Neuronal stem cell (in vitro differentiated cells): ENCODE results near the gene POC1A.
A peak's percentile ranks its signal among the peaks of the same experiment; 100 is the strongest.

Source experiments
- DNase-seq: peaks from one replicate; pipeline ENCODE4 v3.0.0-alpha.2; 2013; ENCODE audit warnings: low spot score
- H2AFZ ChIP-seq: one replicate; pipeline ENCODE4 v1.6.1; 2013; ENCODE audit warnings: mild to moderate bottlenecking, low read length, inconsistent platforms
- H2AK5ac ChIP-seq: 2 replicates; pipeline ENCODE4 v1.6.1; 2013; ENCODE audit warnings: low read depth, mild to moderate bottlenecking, inconsistent platforms, low read length, moderate library complexity, mixed read lengths
- H2BK120ac ChIP-seq: 2 replicates; pipeline ENCODE4 v1.6.1; 2013; ENCODE audit warnings: low read depth, mild to moderate bottlenecking, inconsistent platforms, low read length, moderate library complexity, mixed read lengths
- H2BK12ac ChIP-seq: one replicate; pipeline ENCODE4 v1.6.1; 2013; ENCODE audit warnings: low read length, inconsistent platforms
- H2BK15ac ChIP-seq: 2 replicates; pipeline ENCODE4 v1.6.1; 2013; ENCODE audit warnings: mild to moderate bottlenecking, low read length, inconsistent platforms, mixed read lengths
- H2BK5ac ChIP-seq: one replicate; pipeline ENCODE4 v1.6.1; 2013; ENCODE audit warnings: inconsistent platforms, mild to moderate bottlenecking, low read length, moderate library complexity
- H3K14ac ChIP-seq: one replicate; pipeline ENCODE4 v1.6.1; 2013; ENCODE audit warnings: low read length, inconsistent platforms
- H3K18ac ChIP-seq: 2 replicates; pipeline ENCODE4 v1.6.1; 2013; ENCODE audit warnings: low read length, inconsistent platforms
- H3K23ac ChIP-seq: 2 replicates; pipeline ENCODE4 v1.6.1; 2013; ENCODE audit warnings: low read depth, mild to moderate bottlenecking, mixed read lengths, low read length, inconsistent platforms; ENCODE audit not compliant: poor library complexity
- H3K27ac ChIP-seq: replicated peaks from 3 replicates; pipeline ENCODE4 v1.5.1; 2013; ENCODE audit warnings: low read length, inconsistent platforms
- H3K27me3 ChIP-seq, 3 experiments: 2 replicates each; pipeline ENCODE4 v1.6.1; 2013; ENCODE audit warnings: low read length in 3 of 3, mild to moderate bottlenecking in 2 of 3, inconsistent platforms in 1 of 3, low read depth in 1 of 3, mixed read lengths in 1 of 3, moderate library complexity in 1 of 3; ENCODE audit not compliant: control insufficient read depth in 3 of 3, insufficient read depth in 3 of 3
- H3K36me3 ChIP-seq, 2 donors: replicated peaks in 1 of 2; 2 replicates each; pipeline ENCODE4 v1.6.1; 2013; ENCODE audit warnings: low read length in 2 of 2; ENCODE audit not compliant: control insufficient read depth in 2 of 2, insufficient read depth in 2 of 2
- H3K4ac ChIP-seq: 2 replicates; pipeline ENCODE4 v1.6.1; 2013; ENCODE audit warnings: inconsistent platforms, mild to moderate bottlenecking, low read length, moderate library complexity
- H3K4me1 ChIP-seq, 2 donors: 1 replicate in 1 of 2; 2 replicates in 1 of 2; pipeline ENCODE4 v1.6.1; 2013; ENCODE audit warnings: low read length in 2 of 2, low read depth in 1 of 2; ENCODE audit not compliant: control insufficient read depth in 2 of 2, insufficient read depth in 1 of 2
- H3K4me2 ChIP-seq: one replicate; pipeline ENCODE4 v1.6.1; 2013; ENCODE audit warnings: mild to moderate bottlenecking, low read length, inconsistent platforms; ENCODE audit not compliant: insufficient read depth, poor library complexity, severe bottlenecking
- H3K4me3 ChIP-seq, 2 donors: 2 replicates each; pipeline ENCODE4 v1.5.1; 2013; ENCODE audit warnings: low read length in 2 of 2, mild to moderate bottlenecking in 2 of 2, inconsistent platforms in 1 of 2, moderate library complexity in 1 of 2
- H3K79me1 ChIP-seq: one replicate; pipeline ENCODE4 v1.6.1; 2013; ENCODE audit warnings: low read depth, mild to moderate bottlenecking, inconsistent platforms, low read length, moderate library complexity
- H3K9ac ChIP-seq: one replicate; pipeline ENCODE4 v1.6.1; 2013; ENCODE audit warnings: mild to moderate bottlenecking, low read depth, low read length, inconsistent platforms; ENCODE audit not compliant: poor library complexity
- H3K9me3 ChIP-seq, 2 donors: replicated peaks in 1 of 2; 2 replicates each; pipeline versions ENCODE3 to v1.6.1; 2013; ENCODE audit warnings: low read length in 2 of 2, mild to moderate bottlenecking in 2 of 2, inconsistent platforms in 1 of 2, low read depth in 1 of 2, mixed read lengths in 1 of 2, moderate library complexity in 1 of 2; ENCODE audit not compliant: control insufficient read depth in 2 of 2, insufficient read depth in 1 of 2
- H4K8ac ChIP-seq: one replicate; pipeline ENCODE4 v1.6.1; 2013; ENCODE audit warnings: low read depth, mild to moderate bottlenecking, inconsistent platforms, low read length, moderate library complexity
- H4K91ac ChIP-seq: one replicate; pipeline ENCODE4 v1.6.1; 2013; ENCODE audit warnings: low read length, low read depth, mild to moderate bottlenecking, inconsistent platforms; ENCODE audit not compliant: poor library complexity
- WGBS, 2 donors: extraction: QIAGEN DNeasy Blood & Tissue Kit; methylation state at CpG; one replicate each; pipeline ENCODE4 v1.1.7; 2013; ENCODE audit warnings: missing lambda C conversion rate in 2 of 2, mixed read lengths in 1 of 2; ENCODE audit not compliant: insufficient read length in 2 of 2, insufficient replicate concordance in 1 of 2; ENCODE audit errors: extremely low coverage in 2 of 2; 5-methylcytosine and 5-hydroxymethylcytosine counted together

The POC1A gene

DNA sequence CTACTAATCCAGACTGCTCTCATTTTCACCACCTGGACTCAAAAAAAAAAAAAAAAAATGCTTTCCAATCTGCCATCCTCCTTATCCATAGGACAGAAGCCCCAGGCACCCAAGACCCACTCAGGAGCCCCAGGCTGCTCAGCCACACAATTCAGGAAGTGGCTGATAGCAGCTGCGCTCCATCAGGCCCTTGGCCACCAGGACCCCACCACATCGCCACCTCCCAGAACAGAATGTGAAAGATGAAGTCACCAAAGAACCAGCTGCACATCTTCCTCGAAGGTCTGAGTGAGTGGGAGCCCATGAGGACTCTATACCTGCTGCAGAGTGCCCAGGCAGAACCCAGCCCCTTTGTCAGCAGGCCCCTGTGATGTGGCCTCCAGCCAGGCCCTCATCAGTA lies 19.5 kb downstream of the POC1A start:
- no peak overlapping the region for H2AFZ ChIP-seq
- no peaks in the 10 kb centered on the region for H3K79me1 ChIP-seq
- no peak overlapping the region for H4K8ac ChIP-seq
- H3K18ac ChIP-seq, result no peak overlapping the region
- H3K4ac ChIP-seq, result no peak overlapping the region
- H3K27ac ChIP-seq, result no peak overlapping the region
- no peak overlapping the region for H2BK12ac ChIP-seq
- H3K4me2 ChIP-seq, result no peak overlapping the region
- no CpG with 5 or more reads among the region's 3 CpGs for WGBS, 2 donors
- H2AK5ac ChIP-seq, result no peak overlapping the region
- H3K9ac ChIP-seq, result no peak overlapping the region
- no peak overlapping the region for H2BK15ac ChIP-seq
- H3K14ac ChIP-seq, result no peak overlapping the region
- no peak overlapping the region for H3K23ac ChIP-seq
- H3K36me3 ChIP-seq, result peaks cover 16 to 71% of the 10 kb centered on the region in 2 donors
- no peak overlapping the region for H2BK120ac ChIP-seq
- no peak for DNase-seq
- H3K9me3 ChIP-seq, result no peaks in the 10 kb centered on the region
- peaks cover 0 to 7% of the 10 kb centered on the region in 2 donors for H3K4me1 ChIP-seq
- H3K4me3 ChIP-seq, result no peak overlapping the region
- peak overlapping the region; percentile 62 for H2BK5ac ChIP-seq
- no peaks in the 10 kb centered on the region for H3K27me3 ChIP-seq
- no peak overlapping the region for H4K91ac ChIP-seq

DNA sequence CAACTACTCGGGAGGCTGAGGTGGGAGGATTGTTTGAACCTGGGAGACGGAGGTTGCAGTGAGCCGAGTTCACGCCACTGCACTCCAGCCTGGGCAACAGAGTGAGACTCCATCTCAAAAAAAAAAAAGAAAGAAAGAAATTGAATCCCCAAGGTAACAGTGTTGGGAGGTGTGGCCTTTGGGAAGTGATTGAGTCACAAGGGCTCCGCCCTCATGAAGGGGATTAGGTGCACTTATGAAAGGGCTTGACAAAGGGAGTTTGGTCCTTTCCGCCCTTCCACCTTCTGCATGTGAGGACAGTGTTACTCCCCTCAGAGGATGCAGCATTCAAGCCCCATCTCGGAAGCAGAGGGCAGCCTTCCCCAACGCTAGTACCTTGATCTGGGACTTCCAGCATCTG lies 21.3 kb downstream of the POC1A start:
- Histone ChIP-seq H4K8ac (no peak overlapping the region), H3K23ac (no peak overlapping the region), H3K18ac (no peak overlapping the region), H3K9me3 (no peaks in the 10 kb centered on the region), H3K14ac (no peak overlapping the region), H2AFZ (no peak overlapping the region), H3K27me3 (no peaks in the 10 kb centered on the region), H2BK5ac (no peak overlapping the region), H3K9ac (no peak overlapping the region), H2BK120ac (no peak overlapping the region), H2BK15ac (no peak overlapping the region), H3K4ac (no peak overlapping the region), H3K27ac (no peak overlapping the region), H3K4me3 (no peak overlapping the region), H2BK12ac (no peak overlapping the region), H3K36me3 (peaks cover 10 to 62% of the 10 kb centered on the region in 2 donors), H3K4me2 (no peak overlapping the region), H3K79me1 (no peaks in the 10 kb centered on the region), H2AK5ac (no peak overlapping the region), H4K91ac (no peak overlapping the region), H3K4me1 (peaks cover 0 to 12% of the 10 kb centered on the region in 2 donors)
- no peak for DNase-seq
- WGBS, 2 donors, result no CpG with 5 or more reads among the region's 8 CpGs

DNA sequence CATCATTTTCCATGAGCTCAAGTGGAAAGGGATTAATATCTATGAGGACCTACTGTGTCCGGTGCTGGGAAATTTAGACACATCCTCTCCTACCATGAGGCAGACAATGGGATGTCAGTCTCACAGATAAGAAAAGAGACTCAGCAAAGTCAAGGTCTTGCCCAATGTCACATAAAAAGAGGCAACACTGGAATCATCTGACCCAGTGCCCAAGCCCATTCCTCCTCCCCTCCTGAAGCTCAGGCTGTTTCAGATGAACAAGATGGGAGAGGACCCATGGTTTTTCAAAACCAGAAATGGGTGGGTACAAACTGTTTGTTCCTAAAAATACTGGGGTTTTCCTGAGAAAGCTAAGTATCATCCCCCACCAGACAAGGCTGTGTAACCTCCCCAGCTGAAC lies 22.2 kb downstream of the POC1A start:
- Histone ChIP-seq H3K23ac (no peak overlapping the region), H2AFZ (no peak overlapping the region), H3K27ac (no peak overlapping the region), H3K9ac (no peak overlapping the region), H3K4me3 (no peak overlapping the region), H3K4me1 (peaks cover 0 to 12% of the 10 kb centered on the region in 2 donors), H4K8ac (no peak overlapping the region), H2BK15ac (no peak overlapping the region), H2BK120ac (no peak overlapping the region), H2BK12ac (no peak overlapping the region), H2BK5ac (no peak overlapping the region), H3K79me1 (no peaks in the 10 kb centered on the region), H3K4me2 (no peak overlapping the region), H4K91ac (no peak overlapping the region), H3K27me3 (no peaks in the 10 kb centered on the region), H3K9me3 (no peaks in the 10 kb centered on the region), H2AK5ac (no peak overlapping the region), H3K36me3 (peaks cover 6 to 54% of the 10 kb centered on the region in 2 donors), H3K18ac (no peak overlapping the region), H3K4ac (no peak overlapping the region), H3K14ac (no peak overlapping the region)
- no CpG with 5 or more reads among the region's 1 CpG for WGBS, 2 donors
- no peak for DNase-seq

DNA sequence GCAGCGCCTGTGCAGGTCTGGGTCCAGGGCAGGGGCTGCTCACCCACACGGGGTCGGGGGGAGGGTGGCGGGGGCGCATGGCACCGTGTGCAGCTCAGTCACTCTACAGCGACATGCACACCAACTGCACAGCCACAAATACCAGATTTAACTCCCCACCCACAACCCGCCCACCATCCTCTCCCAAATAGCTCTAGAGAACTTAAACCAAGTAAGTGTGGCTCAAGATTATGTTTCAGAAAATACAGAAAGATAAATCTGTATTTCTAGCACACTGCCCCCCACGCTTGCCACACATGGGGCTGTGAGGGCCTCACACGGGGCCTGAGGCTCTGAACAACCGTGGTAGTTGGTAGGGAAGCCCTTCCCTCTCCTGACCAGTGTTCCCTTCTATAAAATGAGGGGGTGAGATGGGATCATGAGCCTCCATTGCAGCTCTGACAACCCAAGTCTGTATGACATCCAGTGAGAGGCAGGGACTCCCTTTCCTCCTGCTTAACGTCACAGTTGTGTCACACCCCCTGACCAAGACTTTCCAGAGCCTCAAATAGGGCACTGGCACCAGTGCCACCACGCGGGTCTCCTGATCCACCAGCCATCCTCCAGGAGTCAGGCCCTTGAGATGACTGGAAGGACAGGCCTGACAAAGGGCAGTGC lies 23.1 kb downstream of the POC1A start:
- Histone ChIP-seq H2BK5ac (no peak overlapping the region), H2AK5ac (no peak overlapping the region), H3K4ac (no peak overlapping the region), H3K9me3 (no peaks in the 10 kb centered on the region), H2BK120ac (no peak overlapping the region), H3K27me3 (no peaks in the 10 kb centered on the region), H3K27ac (no peak overlapping the region), H2AFZ (no peak overlapping the region), H3K18ac (no peak overlapping the region), H3K4me3 (no peak overlapping the region), H3K14ac (no peak overlapping the region), H4K91ac (no peak overlapping the region), H3K23ac (no peak overlapping the region), H2BK15ac (no peak overlapping the region), H3K9ac (no peak overlapping the region), H3K4me1 (peaks cover 0 to 12% of the 10 kb centered on the region in 2 donors), H3K79me1 (no peaks in the 10 kb centered on the region), H2BK12ac (no peak overlapping the region), H3K36me3 (peaks cover 9 to 54% of the 10 kb centered on the region in 2 donors), H3K4me2 (no peak overlapping the region), H4K8ac (no peak overlapping the region)
- no peak for DNase-seq
- WGBS, 2 donors, result no CpG with 5 or more reads among the region's 14 CpGs
